Activated T-helper 9 cell treated with anti-CD3 and anti-CD28 coated beads, Interleukin-2, amount 50 U/mL, for 16 hours (primary cell): ENCODE results near the gene WIZ.
"Not testable (repeated sequence)": the region's sequence is repeated elsewhere in the genome, so short reads cannot be mapped to it uniquely, and the experiment has no call there.

Experiments used
- DNase-seq: peaks from one replicate; pipeline ENCODE4 v3.0.0-alpha.2; 2020; ENCODE audit warnings: low read depth

WIZ gene

GRCh38 chr19:15403151-15403531 is 46.6 kb downstream of the WIZ start:
- DNase-seq: no peak

- DNase-seq: no peak
These were observed 47.2 kb downstream of the WIZ start for GRCh38 chr19:15402411-15403150.

- DNase-seq: no peak
These were observed 48.4 kb downstream of the WIZ start for GRCh38 chr19:15401397-15401710.

- no peak for DNase-seq
These were observed 49.0 kb downstream of the WIZ start for GRCh38 chr19:15400521-15401396.

GRCh38 chr19:15399635-15400034 is 50.1 kb downstream of the WIZ start:
- DNase-seq: no peak

- no peak for DNase-seq
These were observed 50.6 kb downstream of the WIZ start for GRCh38 chr19:15399234-15399515.

GRCh38 chr19:15398501-15399233 is 51.1 kb downstream of the WIZ start:
- DNase-seq: no peak

- no peak for DNase-seq
These were observed 52.0 kb downstream of the WIZ start for GRCh38 chr19:15397782-15398181.

- DNase-seq: no peak
These were observed 52.5 kb downstream of the WIZ start for GRCh38 chr19:15397236-15397635.

- DNase-seq: no peak
These were observed 53.3 kb downstream of the WIZ start for GRCh38 chr19:15396436-15396835.

GRCh38 chr19:15395251-15395650 is 54.5 kb downstream of the WIZ start:
- DNase-seq: not testable (repeated sequence)

GRCh38 chr19:15394426-15394825 is 55.3 kb downstream of the WIZ start:
- no peak for DNase-seq

GRCh38 chr19:15393963-15394362 is 55.8 kb downstream of the WIZ start:
- no peak for DNase-seq

GRCh38 chr19:15390814-15391213 is 58.9 kb downstream of the WIZ start:
- DNase-seq: no peak

- no peak for DNase-seq
These were observed 67.9 kb downstream of the WIZ start for GRCh38 chr19:15381864-15382263.

GRCh38 chr19:15381429-15381828 is 68.3 kb downstream of the WIZ start:
- DNase-seq: no peak

GRCh38 chr19:15379999-15380647 is 69.6 kb downstream of the WIZ start:
- DNase-seq: no peak

GRCh38 chr19:15379083-15379998 is 70.4 kb downstream of the WIZ start, which contains the start of gene AKAP8:
Gene AKAP8, minus strand, starts transcription at chr19:15379787. Its CDS starts 56 bp downstream, at chr19:15379731.
- DNase-seq: peak; percentile 98

- DNase-seq: peak; percentile 34
These were observed 71.1 kb downstream of the WIZ start for GRCh38 chr19:15378534-15379082.

- DNase-seq: no peak
These were observed 74.8 kb downstream of the WIZ start for GRCh38 chr19:15374796-15375440.
